GM12878 (cell line): Measurements from ENCODE around the gene ACVR1. TPM values are rescaled to one million over a fixed set of nuclear protein-coding genes. Genes with fewer than 3 reads are reported as not detected.

Source experiments
- ATAC-seq: fragments of 200-7000 bp; cut with Tn5 transposase; 3 replicates; pipeline ENCODE4 v1.9.1; 2020; ENCODE audit warnings: mild to moderate bottlenecking, moderate library complexity
- BruUV-seq: library from RNA; stranded (reverse); fragments of 400-500 nt; replicated peaks from 2 replicates; lab custom pipeline; 2021; lab: Mats Ljungman, UMichigan
- CTCF ChIA-PET: fragments of 300-600 bp; sonication (Branson Sonifier 250); formaldehyde crosslinking; extraction: SDS; loops from one replicate; lab custom pipeline; 2021; ENCODE audit warnings: inconsistent platforms; lab: Yijun Ruan, JAX
- POLR2A ChIA-PET: fragments of 350-600 bp; formaldehyde crosslinking; extraction: SDS; loops from one replicate; lab custom pipeline; 2021; ENCODE audit warnings: inconsistent platforms; lab: Charles Lee
- RAD21 ChIA-PET: fragments of 300-600 bp; sonication (Branson Sonifier 250); formaldehyde crosslinking; loops from one replicate; lab custom pipeline; 2023; ENCODE audit warnings: antibody characterized with exemption; ENCODE audit not compliant: unreplicated experiment; lab: Charles Lee
- SMC1A ChIA-PET: fragments of 300-600 bp; sonication (Branson Sonifier 250); formaldehyde crosslinking; loops from one replicate; lab custom pipeline; 2023; ENCODE audit not compliant: unreplicated experiment, uncharacterized antibody; lab: Charles Lee
- DNase-seq: peaks from one replicate; pipeline ENCODE4 v3.0.0-alpha.2; 2011; ENCODE audit warnings: low read depth, low spot score
- FAIRE-seq: peaks from 3 replicates; lab custom pipeline; 2011; peaks lifted over from hg19 to GRCh38; lab: Jason Lieb, UNC
- H2AFZ ChIP-seq: 2 replicates; pipeline ENCODE4 v1.6.0; 2011; ENCODE audit warnings: low read depth, low read length, control low read depth; ENCODE audit not compliant: control insufficient read depth
- H3K27ac ChIP-seq: 2 replicates; pipeline ENCODE4 v1.5.1; 2011; ENCODE audit warnings: control low read depth; ENCODE audit not compliant: control insufficient read depth, insufficient read depth
- H3K27me3 ChIP-seq, 2 experiments: replicated peaks in 1 of 2; 2 replicates each; pipeline versions ENCODE4 v1.6.0 to v1.6.1; 2011; ENCODE audit warnings: low read length in 1 of 2; ENCODE audit not compliant: control insufficient read depth in 2 of 2, insufficient read depth in 2 of 2
- H3K36me3 ChIP-seq, 2 experiments: 2 replicates each; pipeline ENCODE4 v1.5.1; 2011; ENCODE audit warnings: low read length in 1 of 2; ENCODE audit not compliant: control insufficient read depth in 2 of 2, insufficient read depth in 2 of 2
- H3K4me1 ChIP-seq: 2 replicates; pipeline ENCODE4 v1.6.1; 2011; ENCODE audit warnings: mild to moderate bottlenecking, low read length, moderate library complexity, mixed read lengths; ENCODE audit not compliant: control insufficient read depth, insufficient read depth
- H3K4me2 ChIP-seq: 2 replicates; pipeline ENCODE4 v1.6.0; 2011; ENCODE audit warnings: control low read depth; ENCODE audit not compliant: control insufficient read depth, insufficient read depth
- H3K4me3 ChIP-seq: fragments of 200-600 bp; sonication (generic); 2 replicates; pipeline ENCODE4 v1.5.1; 2016
- H3K79me2 ChIP-seq: 2 replicates; pipeline ENCODE4 v1.6.0; 2011; ENCODE audit warnings: low read length; ENCODE audit not compliant: control insufficient read depth, insufficient read depth
- H3K9ac ChIP-seq: 2 replicates; pipeline ENCODE4 v1.8.0; 2011; ENCODE audit warnings: low read length, control low read depth, mixed read lengths; ENCODE audit not compliant: control insufficient read depth, insufficient read depth
- H3K9me3 ChIP-seq: replicated peaks from 3 replicates; pipeline ENCODE4 v1.5.1; 2011; ENCODE audit warnings: mild to moderate bottlenecking, low read length; ENCODE audit not compliant: control insufficient read depth, insufficient read depth
- H4K20me1 ChIP-seq: 2 replicates; pipeline ENCODE4 v1.6.0; 2011; ENCODE audit not compliant: control insufficient read depth, insufficient read depth
- BHLHE40 ChIP-seq, 2 experiments: fragments of 450-650 bp in 1 of 2; IDR thresholded peaks; 2 replicates each; pipeline ENCODE4 v1.6.1; 2011 to 2017; ENCODE audit warnings: low read depth in 2 of 2, borderline replicate concordance in 1 of 2, improper control_type of control experiment in 1 of 2, low read length in 1 of 2, mild to moderate bottlenecking in 1 of 2
- BRCA1 ChIP-seq: IDR thresholded peaks from 2 replicates; pipeline ENCODE4 v1.6.1; 2011; ENCODE audit warnings: low read depth, low read length, improper control_type of control experiment
- EZH2 ChIP-seq: IDR thresholded peaks from 2 replicates; pipeline ENCODE4 v1.6.1; 2012; ENCODE audit warnings: low read depth, mild to moderate bottlenecking, control low read depth, inconsistent platforms, low read length, borderline replicate concordance; ENCODE audit not compliant: control insufficient read depth
- HDAC6 ChIP-seq: fragments of 200-600 bp; sonication (generic); IDR thresholded peaks from one replicate; pipeline ENCODE4 v1.8.0; 2017; ENCODE audit warnings: antibody characterized with exemption; ENCODE audit not compliant: unreplicated experiment
- NFIC ChIP-seq: IDR thresholded peaks from 2 replicates; pipeline ENCODE4 v1.6.1; 2012; ENCODE audit warnings: low read depth, mild to moderate bottlenecking, inconsistent platforms, low read length, moderate library complexity
- NFYA ChIP-seq: IDR thresholded peaks from 2 replicates; pipeline ENCODE4 v1.6.1; 2011; ENCODE audit warnings: low read depth, mild to moderate bottlenecking, low read length, improper control_type of control experiment, borderline replicate concordance
- PAX5 ChIP-seq: IDR thresholded peaks from 2 replicates; pipeline ENCODE4 v1.6.1; 2011; ENCODE audit warnings: low read depth, low read length, borderline replicate concordance
- RB1 ChIP-seq: fragments of 450-650 bp; formaldehyde crosslinking; IDR thresholded peaks from 2 replicates; pipeline ENCODE4 v1.6.1; 2017; ENCODE audit warnings: mild to moderate bottlenecking, borderline replicate concordance
- YY1 ChIP-seq: IDR thresholded peaks from 2 replicates; pipeline ENCODE4 v1.6.1; 2011; ENCODE audit warnings: low read depth, mild to moderate bottlenecking, low read length
- ZNF207 ChIP-seq: fragments of 450-650 bp; IDR thresholded peaks from 2 replicates; pipeline ENCODE4 v1.6.1; 2014; ENCODE audit warnings: antibody characterized with exemption, mild to moderate bottlenecking, borderline replicate concordance
- WGBS: methylation state at CpG from one replicate; pipeline ENCODE4 v1.1.6; 2016; ENCODE audit warnings: low lambda C conversion rate; ENCODE audit not compliant: insufficient replicate concordance, insufficient coverage; ENCODE audit errors: missing lambda C conversion rate; 5-methylcytosine and 5-hydroxymethylcytosine counted together
- in situ Hi-C: fragments of 300-500 bp; cut with MboI; formaldehyde crosslinking; loops from 9 replicates; pipeline ENCODE4 v1.14.3; 2018; ENCODE audit warnings: mixed read lengths
- intact Hi-C: fragments of 100-400 bp; cut with micrococcal nuclease; formaldehyde crosslinking; loops from one replicate; pipeline ENCODE4 v1.14.2; 2022; ENCODE audit not compliant: unreplicated experiment
- polyA plus RNA-seq, 11 experiments: library from polyadenylated mRNA; depleted of rRNA in 4 of 11; unstranded in 6 of 11; stranded (reverse) in 5 of 11; fragments of >200 nt; fragmentation: Nextera tagmentation in 4 of 11; fragmentation: Illumina TruSeq in 1 of 11; extraction: Ambion mirVana in 4 of 11; extraction: Trizol in 1 of 11; gene quantifications; 1 replicate in 1 of 11; 2 replicates in 10 of 11; pipeline versions ENCODE4 v1.2.1 to v1.2.3, GENCODE V29; 2011 to 2016; ENCODE audit warnings: inconsistent platforms in 2 of 11, missing spikeins in 2 of 11, low read depth in 1 of 11
- total RNA-seq, 4 experiments: library from RNA; depleted of rRNA in 3 of 4; stranded (reverse); fragments of >200 nt in 3 of 4; fragmentation: Illumina TruSeq in 1 of 4; extraction: Trizol in 1 of 4; gene quantifications; 2 replicates each; pipeline versions ENCODE4 v1.2.1 to v1.2.3, GENCODE V29; 2013 to 2021
- TF ChIP-seq, protein P1 (sequence below): IDR thresholded peaks from 2 replicates; pipeline ENCODE4 v1.6.1; 2012; ENCODE audit warnings: improper control_type of control experiment, low read depth, low read length; ENCODE audit not compliant: insufficient replicate concordance
- TF ChIP-seq, protein P2 (sequence below): fragments of 450-650 bp; IDR thresholded peaks from 2 replicates; pipeline ENCODE4 v1.6.1; 2017; ENCODE audit warnings: antibody characterized with exemption, mild to moderate bottlenecking, moderate library complexity
- TF ChIP-seq, protein P3 (sequence below): fragments of 450-650 bp; IDR thresholded peaks from 2 replicates; pipeline ENCODE4 v1.6.1; 2017; ENCODE audit warnings: borderline replicate concordance

The ACVR1 gene
- total and polyA plus RNA-seq, 10 of the 15 experiments (the other 5 are each of a cell fraction or from before 2014, with no cell fraction given) = 0.06 to 0.24 (median 0.14) TPM; not detected in 4

DNA sequence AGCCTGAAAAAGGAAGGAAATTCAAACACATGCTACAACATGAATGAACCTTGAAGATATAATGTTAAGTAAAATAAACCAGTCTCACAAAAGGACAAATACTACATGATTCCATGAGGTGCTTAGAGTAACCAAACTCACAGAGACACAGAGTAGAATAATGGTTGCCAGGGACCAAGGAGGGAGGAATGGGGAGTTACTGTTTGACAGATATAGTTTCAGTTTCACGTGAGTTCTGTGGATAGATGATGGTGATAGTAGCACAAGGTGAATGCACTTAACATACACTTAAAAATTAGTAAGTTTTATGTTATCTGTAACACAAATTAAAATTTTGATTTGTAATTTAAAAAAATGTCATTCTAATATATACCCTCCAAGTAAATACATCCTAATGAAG, 140.6 kb downstream of the ACVR1 start (continued):
- TF ChIP-seq, protein P1, sequence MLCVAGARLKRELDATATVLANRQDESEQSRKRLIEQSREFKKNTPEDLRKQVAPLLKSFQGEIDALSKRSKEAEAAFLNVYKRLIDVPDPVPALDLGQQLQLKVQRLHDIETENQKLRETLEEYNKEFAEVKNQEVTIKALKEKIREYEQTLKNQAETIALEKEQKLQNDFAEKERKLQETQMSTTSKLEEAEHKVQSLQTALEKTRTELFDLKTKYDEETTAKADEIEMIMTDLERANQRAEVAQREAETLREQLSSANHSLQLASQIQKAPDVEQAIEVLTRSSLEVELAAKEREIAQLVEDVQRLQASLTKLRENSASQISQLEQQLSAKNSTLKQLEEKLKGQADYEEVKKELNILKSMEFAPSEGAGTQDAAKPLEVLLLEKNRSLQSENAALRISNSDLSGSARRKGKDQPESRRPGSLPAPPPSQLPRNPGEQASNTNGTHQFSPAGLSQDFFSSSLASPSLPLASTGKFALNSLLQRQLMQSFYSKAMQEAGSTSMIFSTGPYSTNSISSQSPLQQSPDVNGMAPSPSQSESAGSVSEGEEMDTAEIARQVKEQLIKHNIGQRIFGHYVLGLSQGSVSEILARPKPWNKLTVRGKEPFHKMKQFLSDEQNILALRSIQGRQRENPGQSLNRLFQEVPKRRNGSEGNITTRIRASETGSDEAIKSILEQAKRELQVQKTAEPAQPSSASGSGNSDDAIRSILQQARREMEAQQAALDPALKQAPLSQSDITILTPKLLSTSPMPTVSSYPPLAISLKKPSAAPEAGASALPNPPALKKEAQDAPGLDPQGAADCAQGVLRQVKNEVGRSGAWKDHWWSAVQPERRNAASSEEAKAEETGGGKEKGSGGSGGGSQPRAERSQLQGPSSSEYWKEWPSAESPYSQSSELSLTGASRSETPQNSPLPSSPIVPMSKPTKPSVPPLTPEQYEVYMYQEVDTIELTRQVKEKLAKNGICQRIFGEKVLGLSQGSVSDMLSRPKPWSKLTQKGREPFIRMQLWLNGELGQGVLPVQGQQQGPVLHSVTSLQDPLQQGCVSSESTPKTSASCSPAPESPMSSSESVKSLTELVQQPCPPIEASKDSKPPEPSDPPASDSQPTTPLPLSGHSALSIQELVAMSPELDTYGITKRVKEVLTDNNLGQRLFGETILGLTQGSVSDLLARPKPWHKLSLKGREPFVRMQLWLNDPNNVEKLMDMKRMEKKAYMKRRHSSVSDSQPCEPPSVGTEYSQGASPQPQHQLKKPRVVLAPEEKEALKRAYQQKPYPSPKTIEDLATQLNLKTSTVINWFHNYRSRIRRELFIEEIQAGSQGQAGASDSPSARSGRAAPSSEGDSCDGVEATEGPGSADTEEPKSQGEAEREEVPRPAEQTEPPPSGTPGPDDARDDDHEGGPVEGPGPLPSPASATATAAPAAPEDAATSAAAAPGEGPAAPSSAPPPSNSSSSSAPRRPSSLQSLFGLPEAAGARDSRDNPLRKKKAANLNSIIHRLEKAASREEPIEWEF = no peak
- TF ChIP-seq, all 136 proteins: peak for 0

DNA sequence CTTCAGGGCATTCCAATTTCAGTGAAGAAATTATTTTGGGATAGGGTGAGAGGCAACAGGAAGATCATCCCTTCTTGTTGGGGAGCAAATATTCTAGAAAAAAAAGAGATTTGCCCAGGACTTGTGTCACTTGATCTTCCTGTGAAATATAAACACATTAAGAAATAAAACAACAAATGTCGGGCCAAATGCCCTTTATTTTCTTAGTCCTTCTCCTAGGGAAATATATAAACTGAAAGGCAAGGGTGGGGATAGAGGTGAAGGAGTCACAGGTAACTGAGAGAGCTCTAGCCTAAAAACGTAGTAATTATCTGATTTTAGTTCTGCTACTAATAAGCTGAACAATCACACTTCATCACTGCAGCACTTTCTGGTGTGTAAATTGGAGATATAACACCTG, 142.9 kb downstream of the ACVR1 start:
- intact Hi-C loops = no loop called here
- ATAC-seq = no peak
- ChIA-PET CTCF (interaction anchor here (1.3 kb wide), 1 partner anchor 21 kb away, joined by 3 read pairs; no protein-coding TSS in a partner anchor), POLR2A (no interaction called here), RAD21 (no interaction called here), SMC1A (no interaction called here)
- in situ Hi-C loops = no loop called here
- no peak overlapping the region for H3K4me3 ChIP-seq
- H4K20me1 ChIP-seq = no peaks in the 10 kb centered on the region
- H2AFZ ChIP-seq = no peak overlapping the region
- no peak for FAIRE-seq
- no peak overlapping the region for H3K27ac ChIP-seq
- no peaks in the 10 kb centered on the region for H3K4me1 ChIP-seq
- H3K27me3 ChIP-seq = no peaks in the 10 kb centered on the region
- DNase-seq = no peak
- no peaks in the 10 kb centered on the region for H3K36me3 ChIP-seq
- no peaks in the 10 kb centered on the region for H3K79me2 ChIP-seq
- no peak overlapping the region for H3K9ac ChIP-seq
- H3K4me2 ChIP-seq = no peak overlapping the region
- no peaks in the 10 kb centered on the region; the same call in 2 of the 3 replicates for H3K9me3 ChIP-seq
- BruUV-seq = no TSS peak
- WGBS = 45% methylated on average over 2 of the region's 2 CpGs
- TF ChIP-seq, protein P2, sequence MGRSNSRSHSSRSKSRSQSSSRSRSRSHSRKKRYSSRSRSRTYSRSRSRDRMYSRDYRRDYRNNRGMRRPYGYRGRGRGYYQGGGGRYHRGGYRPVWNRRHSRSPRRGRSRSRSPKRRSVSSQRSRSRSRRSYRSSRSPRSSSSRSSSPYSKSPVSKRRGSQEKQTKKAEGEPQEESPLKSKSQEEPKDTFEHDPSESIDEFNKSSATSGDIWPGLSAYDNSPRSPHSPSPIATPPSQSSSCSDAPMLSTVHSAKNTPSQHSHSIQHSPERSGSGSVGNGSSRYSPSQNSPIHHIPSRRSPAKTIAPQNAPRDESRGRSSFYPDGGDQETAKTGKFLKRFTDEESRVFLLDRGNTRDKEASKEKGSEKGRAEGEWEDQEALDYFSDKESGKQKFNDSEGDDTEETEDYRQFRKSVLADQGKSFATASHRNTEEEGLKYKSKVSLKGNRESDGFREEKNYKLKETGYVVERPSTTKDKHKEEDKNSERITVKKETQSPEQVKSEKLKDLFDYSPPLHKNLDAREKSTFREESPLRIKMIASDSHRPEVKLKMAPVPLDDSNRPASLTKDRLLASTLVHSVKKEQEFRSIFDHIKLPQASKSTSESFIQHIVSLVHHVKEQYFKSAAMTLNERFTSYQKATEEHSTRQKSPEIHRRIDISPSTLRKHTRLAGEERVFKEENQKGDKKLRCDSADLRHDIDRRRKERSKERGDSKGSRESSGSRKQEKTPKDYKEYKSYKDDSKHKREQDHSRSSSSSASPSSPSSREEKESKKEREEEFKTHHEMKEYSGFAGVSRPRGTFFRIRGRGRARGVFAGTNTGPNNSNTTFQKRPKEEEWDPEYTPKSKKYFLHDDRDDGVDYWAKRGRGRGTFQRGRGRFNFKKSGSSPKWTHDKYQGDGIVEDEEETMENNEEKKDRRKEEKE = no peak
- TF ChIP-seq HDAC6 (no peak), BRCA1 (no peak), NFYA (no peak), EZH2 (no peak), NFIC (no peak), PAX5 (no peak), BHLHE40 (IDR thresholded peaks at IDR 0.05; ENCODE audit: borderline replicate concordance in 1 of 2, low read depth in 2 of 2, low read length in 1 of 2) (no peak), RB1 (no peak), YY1 (no peak), ZNF207 (no peak)
- TF ChIP-seq, protein P3, sequence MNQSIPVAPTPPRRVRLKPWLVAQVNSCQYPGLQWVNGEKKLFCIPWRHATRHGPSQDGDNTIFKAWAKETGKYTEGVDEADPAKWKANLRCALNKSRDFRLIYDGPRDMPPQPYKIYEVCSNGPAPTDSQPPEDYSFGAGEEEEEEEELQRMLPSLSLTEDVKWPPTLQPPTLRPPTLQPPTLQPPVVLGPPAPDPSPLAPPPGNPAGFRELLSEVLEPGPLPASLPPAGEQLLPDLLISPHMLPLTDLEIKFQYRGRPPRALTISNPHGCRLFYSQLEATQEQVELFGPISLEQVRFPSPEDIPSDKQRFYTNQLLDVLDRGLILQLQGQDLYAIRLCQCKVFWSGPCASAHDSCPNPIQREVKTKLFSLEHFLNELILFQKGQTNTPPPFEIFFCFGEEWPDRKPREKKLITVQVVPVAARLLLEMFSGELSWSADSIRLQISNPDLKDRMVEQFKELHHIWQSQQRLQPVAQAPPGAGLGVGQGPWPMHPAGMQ = no peak
